Lung microvascular endothelial cell (primary cell): Measurements from ENCODE around the gene GPC4. TPM values are rescaled to one million over a fixed set of nuclear protein-coding genes. Genes with fewer than 3 reads are reported as not detected.
"Not testable (repeated sequence)": the region's sequence is repeated elsewhere in the genome, so short reads cannot be mapped to it uniquely, and the experiment has no call there.

Source experiments
- DNase-seq, 2 donors: peaks; one replicate each; pipeline versions ENCODE4 v3.0.0 to v3.0.0-alpha.2; 2010; ENCODE audit warnings: low read depth in 2 of 2
- total RNA-seq: library from RNA; depleted of rRNA; stranded (reverse); fragments of >200 nt; gene quantifications from 2 replicates; pipeline ENCODE4 v1.2.1, GENCODE V29; 2014

GPC4 gene
- total RNA-seq, 1 donor from 2014 or later = under 0.01 TPM

DNA sequence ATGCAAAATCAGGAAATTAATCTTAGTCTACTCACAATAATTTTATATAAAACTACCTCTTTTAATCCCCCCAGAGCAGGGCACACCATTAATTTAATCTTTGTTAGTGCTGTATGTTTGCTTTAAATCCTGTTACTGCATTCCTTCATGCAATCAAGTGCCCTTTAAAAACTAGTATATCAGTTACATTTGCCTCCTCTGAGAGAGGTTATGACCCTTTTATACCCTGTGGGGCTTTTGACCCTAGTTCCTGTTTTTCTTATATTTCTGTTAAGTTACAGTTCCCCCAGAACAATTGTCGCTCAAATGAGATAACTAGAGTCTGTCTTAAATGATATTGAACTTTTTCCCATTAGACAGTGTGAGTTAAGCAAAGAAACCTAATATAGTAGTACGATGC lies 46.2 kb downstream of the GPC4 start:
- no peak for DNase-seq

DNA sequence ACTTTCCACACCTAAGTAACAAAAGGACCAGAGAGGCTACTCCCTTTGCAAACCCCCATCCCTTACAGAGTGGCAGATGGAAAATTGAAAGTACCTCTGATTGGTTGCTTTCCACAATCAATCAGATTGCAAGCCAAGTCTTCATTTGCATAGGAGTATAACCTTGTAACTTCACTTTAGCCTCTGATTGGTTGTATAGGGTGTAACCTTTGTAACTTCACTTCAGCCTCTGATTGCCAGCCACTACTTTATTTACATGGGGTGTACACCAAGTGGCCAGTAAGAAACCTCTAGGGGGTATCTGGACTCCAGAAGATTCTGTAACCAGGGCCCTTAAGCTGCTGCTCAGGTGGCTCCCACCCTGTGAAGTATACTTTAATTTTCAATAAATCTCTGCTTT lies 48.6 kb downstream of the GPC4 start:
- DNase-seq = no peak

DNA sequence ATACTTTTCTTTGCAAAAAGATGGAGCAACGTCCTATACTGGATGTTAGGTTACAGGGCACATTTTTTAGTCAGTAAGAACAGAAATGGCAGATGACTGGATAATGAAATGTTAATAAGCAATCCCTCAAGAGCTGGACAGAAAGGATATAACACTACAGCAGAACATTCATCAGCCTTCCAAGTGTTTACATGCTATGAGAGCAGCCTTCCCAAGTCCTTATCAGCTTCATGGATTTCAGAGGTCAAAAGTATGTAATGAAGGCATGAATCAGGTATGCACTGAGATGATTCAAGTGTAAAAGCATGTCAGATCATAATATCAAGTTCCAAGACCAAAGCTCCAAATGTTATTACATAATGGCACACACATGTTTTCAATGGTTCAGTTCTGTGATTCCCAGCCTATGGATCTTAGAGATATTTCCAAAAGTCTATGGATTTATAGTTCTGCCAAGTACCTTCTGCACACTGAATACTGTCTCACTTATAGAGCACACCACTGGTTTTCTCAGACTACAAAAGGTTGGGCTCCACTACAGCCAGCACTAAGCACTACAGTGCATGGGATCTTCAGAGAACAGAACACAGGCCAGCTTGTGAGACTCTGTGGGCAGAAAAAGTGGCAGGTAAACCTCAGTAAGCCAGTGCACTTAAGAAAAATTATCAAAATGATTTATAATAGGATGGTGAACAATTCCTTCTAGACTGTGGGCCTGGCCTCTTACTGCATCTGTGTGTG lies 49.2 kb downstream of the GPC4 start:
- DNase-seq = no peak

DNA sequence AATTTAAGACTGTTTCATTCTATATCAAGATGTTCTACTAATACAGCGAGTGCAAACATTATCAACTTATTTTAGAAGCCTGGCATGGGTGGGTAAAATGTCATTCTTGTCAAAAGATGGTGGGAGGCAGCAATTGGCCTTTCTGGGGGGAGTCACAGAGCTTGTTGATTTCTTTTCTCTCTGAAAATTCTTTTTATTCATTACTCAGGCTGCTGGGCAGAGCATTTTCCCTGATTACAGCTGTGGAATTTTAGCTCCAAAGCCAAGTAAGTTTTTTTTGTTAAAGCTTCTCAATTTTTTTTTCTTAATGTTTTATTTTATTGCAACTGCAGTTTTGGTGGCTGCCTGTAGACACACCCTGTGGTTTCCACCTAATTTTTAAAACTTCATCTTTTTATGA lies 50.4 kb downstream of the GPC4 start:
- DNase-seq = no peak

DNA sequence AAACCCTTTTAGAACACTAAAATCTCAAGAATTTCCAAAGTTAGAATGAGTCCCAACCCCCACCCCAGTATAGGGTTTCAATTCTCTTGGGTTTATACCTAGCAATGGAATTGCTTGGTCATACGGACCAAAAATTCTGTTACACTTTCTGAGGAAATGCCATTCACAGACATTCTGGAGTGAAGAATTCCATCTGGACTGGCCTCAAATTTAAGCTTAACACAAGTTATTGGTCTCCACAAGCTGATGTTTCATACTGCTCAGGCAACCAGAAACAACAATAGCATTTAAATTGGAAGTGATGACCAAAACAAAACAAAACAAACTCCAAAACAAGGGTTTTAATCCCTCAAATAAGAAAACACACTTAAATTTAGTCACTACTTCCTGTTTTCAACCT lies 51.1 kb downstream of the GPC4 start:
- no peak for DNase-seq

DNA sequence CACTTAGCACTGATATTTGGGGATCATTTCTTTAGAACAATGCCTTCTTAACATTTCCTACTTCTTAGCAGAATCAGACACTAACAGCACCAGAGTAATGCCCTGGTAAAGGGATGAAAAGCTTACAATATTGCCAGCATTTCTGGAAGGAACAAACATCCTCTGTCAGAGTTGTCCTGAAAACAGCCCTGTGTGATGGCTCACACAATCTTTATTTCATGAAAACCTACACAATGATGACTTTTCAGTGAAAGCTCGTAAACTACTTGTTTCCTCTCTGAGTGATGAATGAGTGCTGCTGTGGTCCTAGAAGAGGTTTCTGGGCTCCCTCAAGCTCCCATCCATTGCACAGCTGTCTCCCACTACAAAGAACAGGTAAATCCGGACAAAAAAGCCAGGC lies 52.8 kb downstream of the GPC4 start:
- DNase-seq = no peak

DNA sequence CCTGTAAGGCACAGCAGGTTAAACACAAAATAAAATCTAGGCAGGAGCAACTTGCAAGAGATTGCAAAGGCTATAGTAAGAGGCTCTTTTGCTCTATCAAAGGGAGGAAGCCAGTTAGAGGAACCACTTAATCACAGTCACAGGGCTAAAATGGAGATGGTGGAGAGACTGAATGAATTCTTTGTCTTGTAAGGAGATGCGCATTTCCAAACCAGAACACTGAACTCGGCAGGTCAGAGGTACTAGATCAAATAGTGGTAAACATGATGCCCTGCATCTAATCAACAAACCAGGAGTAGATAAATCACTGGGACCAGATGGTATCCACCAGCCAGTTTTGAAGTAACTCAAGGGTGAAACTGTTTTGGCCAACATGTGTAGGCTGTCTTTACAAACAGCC lies 55.8 kb downstream of the GPC4 start:
- DNase-seq = no peak

DNA sequence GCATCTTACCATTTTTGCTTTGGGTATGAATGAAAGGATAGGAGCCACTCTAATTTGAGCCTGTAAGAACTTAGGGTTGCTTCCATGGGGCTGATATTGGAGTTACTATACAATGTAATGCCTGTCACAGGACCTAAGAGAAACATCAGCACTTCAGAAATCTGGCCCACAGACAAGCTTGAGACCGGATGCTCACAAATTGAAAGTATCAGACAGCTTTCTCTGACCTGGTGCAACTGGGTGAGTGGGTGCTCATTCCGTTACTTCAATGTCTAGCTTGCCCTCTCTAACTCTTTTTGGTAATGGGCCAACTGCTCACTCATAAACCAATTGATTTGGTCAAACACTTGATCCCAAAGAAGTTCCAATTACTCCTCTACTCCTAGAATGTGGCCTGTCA lies 62.1 kb downstream of the GPC4 start:
- DNase-seq = no peak

DNA sequence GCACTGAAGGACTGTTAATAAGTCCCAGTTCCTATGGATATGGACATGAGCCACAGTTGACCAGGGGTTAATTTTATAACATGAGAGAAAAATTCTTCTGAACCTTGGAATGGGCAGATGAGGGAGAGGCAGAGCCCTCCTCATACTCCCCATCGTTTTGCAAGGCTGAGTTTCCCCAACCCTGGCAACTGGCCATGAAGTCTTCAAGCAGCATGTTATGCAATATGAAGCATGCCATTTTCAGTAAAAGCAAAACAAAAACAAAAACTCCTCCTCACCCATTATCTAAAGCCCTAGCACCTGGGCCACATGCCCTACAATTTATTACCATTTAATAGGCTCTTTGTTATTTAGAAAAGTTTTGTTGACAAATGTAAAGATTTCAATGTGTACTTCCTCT lies 64.5 kb downstream of the GPC4 start:
- DNase-seq = no peak

DNA sequence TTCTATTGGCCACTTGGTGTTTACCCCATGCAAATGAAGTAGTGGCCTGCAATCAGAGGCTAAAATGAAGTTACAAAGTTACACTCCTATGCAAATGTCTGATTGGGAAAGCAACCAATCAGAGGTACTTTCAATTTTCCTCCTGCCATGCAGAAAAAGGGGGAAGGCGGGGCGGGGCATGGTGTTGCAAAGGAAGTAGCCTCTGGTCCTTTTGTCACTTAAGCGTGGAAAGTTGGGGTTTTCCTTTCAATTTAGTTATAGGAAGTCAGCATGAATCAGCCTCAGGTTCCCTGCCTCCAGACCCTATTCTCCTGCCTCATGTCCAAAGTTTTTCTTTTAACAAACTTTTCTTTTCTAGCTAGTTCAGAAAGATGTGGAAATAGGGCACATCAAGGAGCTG lies 69.3 kb downstream of the GPC4 start:
- no peak for DNase-seq

DNA sequence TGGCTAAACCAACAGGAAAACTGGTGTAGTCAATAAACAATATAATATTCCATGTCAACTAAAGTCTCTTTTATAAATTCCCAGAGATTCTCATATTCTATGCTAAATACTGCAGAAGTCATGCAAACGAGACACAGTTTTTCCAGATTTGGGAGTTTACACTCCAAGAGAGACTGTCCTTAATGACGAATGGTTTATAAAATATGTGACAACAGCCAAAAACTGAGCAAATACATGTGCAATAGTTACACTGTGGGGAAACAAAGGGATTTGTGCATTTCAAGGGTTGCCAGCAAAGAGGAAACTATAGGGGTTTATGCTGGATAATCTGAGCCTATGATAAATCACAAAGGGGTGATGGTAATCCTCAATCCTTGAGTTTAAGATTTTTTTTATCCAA lies 75.7 kb downstream of the GPC4 start:
- DNase-seq = no peak

DNA sequence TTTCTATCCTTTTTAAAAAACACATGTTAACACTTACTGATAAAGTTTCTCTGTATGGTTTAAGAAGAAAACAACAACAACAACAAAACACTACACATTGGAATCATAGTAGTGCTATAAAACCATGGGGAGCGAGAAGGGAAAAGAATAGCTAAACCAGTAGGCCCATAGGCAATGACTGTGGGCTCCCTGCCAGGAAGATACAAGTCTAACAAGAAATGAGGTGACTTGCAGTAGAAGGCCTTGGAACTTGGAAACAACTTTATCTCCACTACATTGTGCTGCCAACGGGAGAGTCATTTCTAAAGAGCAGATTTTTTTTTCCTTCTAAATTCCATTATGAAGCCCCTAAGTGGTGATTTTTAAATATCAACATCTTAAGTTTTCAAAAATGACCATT lies 78.0 kb downstream of the GPC4 start:
- no peak for DNase-seq

DNA sequence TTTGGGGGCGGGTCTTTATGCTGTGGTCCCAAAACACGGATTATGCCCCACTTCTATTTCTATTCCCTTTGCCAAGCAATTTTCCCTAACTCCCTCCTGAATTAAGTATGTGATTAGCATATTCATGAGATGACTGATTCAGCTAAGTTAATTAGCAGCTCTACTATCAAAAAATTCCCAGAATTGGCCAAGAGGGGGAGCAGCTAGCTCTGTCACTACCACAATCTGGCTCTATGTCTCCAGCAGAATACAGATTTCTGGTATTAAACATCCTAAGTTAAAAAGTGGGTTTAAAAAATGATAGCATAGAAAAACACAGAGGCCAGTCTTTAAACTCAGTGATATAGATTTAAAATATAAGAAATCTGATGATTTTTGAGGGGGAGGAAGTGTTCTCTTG lies 80.3 kb downstream of the GPC4 start:
- DNase-seq = peak; percentile 1 to 23

DNA sequence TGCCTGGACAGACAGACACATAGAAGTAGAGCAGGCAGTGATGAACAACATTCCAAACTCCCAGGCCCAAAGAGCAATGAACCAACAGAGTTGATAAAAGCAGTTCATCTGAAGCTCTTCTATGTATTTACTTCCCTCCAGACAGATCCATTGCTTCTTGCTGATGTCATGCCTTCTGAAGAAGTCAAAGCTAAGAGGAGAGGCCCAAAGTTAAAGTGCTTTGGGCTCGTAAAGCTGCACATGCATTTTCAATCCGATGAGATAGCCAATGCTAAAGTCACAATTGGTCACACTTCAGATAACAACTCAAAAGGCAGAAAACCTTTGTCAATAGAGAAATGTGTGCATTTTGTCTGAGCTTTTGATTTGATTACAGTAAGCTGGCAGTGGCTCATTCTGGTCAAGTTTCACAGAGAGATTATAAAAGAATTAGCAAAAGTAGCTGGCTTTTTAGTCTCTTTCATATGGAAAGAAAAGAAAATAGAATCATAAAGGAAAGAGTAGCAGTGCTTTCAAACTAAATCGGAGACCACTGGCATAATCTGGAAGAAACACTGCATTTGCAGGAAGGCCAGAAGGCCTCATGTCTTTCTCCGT lies 82.0 kb downstream of the GPC4 start:
- DNase-seq = no peak

DNA sequence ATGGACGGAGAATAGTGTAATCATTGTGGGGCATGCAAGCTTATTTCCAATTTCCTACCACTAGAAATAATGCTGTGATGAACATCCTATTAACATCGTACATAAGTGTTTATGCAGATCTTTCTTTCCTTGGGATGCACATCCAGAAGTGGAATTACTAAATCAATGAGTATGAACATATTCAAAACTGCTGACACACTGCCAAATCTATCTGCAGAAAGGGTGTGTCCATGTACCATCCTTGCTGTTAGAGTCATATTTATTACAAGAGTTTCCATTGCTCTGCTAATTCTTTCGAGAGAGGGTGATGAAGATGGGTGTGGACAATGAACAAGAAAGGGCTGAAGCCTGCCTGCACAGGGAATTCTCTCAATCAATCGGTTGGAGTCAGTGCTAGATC lies 82.6 kb downstream of the GPC4 start:
- DNase-seq = no peak

DNA sequence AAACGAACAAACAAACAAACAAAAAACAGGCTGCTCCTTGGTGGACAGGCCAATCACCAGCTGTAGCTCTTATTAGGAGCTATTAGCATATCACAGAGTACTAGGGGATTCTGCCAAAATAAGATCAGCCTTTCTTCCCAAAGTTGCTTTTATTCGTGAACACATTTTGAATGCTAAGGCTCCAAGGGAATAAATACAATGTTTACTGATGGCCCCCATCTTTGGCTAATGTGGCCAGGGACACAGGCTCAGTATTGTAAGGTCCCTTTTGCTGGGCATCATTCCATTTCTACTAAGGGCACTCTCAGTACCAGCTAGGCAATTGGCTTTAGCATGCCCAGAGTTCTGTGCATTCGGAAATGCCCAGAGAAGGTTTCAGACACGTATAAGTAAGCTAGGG lies 84.3 kb downstream of the GPC4 start:
- DNase-seq = no peak

DNA sequence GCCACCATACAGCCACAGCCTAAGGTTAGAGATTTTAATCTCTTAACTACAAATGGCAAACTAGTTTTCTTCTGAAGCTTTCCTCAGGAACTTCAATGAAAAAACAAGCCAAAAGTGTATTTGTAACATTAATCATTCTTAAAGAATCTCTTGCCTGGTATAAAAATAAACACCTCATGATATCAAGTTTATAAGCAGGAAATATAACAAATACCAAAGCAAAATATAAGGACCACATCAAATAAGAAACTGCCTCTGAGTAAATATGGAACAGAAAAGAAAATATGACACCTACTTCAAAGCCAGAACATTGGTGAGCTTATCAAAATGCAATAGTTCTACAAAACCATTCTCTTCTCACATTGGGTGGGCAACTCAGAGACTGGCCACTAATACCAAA lies 89.9 kb downstream of the GPC4 start:
- DNase-seq = no peak

DNA sequence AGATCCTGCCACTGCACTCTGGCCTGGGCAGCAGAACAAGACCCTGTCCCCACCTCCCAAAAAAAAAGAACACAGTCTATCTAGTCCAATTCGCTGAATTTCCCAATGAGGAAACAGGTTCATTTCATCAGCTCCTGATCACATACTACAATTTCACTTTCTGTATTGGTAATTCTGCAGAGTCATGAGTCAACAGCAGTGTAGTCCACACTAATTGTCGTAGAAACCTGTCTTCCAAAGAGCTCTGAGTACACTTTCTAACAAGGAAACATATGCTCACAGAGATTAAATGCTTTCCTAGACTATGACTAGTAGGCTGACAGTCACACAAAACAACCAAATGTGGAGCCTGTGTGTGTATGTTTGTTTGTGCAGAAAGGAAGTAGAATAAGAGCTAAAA lies 91.9 kb downstream of the GPC4 start:
- no peak for DNase-seq

DNA sequence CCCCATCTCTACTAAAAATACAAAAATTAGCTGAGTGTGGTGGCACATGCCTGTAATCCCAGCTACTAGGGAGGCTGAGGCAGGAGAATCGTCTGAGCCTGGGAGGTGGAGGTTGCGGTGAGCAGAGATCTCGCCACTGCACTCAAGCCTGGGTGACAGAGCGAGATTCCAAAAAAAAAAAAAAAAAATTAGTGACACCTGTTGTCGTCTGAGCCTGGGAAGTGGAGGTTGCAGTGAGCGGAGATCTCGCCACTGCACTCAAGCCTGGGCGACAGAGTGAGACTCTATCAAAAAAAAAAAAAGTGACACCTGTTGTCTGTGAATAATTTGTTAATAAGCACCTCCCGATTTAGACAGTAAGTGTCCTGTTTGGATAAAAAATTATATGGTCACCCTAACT lies 93.0 kb downstream of the GPC4 start:
- not testable (repeated sequence) for DNase-seq

DNA sequence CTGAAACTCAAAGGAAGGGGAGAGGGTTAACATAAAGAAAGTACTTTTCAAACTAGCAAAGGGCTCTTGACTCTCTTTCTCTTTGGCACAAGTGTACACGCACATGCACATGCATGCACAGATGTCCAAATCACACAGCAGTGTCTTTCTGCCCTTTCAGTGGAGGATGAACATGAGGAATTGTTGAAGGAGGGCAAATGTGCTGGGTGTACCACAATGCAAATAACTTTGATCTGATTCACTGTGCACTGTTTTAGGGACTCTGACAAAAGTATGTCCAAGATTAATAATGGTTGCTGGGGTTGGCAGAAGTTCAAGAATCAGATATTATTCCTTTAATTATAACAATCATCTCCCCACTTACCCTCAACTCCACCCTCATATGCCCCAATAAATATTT lies 93.8 kb downstream of the GPC4 start:
- no peak for DNase-seq

DNA sequence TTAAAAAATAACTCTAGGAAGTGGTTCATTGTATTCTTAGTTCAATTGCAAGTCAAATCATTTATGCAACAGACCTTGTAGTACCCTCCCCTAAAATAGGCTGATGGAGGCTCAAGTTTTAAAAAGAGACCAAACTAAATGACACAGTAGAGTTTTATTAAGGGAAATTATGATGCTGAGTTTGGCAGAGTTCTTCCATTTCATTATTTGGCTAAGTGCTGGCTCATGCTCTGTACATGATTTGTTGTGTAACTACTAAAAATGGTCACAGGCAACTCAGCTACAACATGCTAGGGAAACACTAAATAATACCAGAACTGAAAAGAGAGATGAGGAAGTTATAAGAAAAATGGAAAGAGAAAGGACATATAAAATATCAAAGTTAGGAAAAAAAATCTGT lies 101.0 kb downstream of the GPC4 start:
- DNase-seq = no peak

DNA sequence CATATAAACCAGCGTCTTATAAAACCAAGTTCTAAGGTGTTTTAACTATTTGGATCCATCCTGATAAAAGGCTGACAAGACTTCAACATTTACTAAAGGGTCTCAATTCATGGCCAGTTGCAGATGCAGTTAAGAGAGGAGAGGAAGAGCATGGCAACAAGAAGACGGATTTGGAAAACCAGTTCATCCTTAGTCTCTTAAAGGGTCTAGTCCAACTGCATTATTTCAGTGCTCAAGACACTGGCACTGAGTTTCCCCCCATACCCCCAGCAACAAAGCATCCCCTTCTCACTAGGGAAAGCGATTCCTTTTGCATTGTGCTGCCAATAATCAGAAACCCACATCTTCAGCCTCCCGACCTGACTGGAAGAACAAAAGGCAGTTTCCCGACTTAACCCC lies 106.8 kb downstream of the GPC4 start:
- DNase-seq = no peak

DNA sequence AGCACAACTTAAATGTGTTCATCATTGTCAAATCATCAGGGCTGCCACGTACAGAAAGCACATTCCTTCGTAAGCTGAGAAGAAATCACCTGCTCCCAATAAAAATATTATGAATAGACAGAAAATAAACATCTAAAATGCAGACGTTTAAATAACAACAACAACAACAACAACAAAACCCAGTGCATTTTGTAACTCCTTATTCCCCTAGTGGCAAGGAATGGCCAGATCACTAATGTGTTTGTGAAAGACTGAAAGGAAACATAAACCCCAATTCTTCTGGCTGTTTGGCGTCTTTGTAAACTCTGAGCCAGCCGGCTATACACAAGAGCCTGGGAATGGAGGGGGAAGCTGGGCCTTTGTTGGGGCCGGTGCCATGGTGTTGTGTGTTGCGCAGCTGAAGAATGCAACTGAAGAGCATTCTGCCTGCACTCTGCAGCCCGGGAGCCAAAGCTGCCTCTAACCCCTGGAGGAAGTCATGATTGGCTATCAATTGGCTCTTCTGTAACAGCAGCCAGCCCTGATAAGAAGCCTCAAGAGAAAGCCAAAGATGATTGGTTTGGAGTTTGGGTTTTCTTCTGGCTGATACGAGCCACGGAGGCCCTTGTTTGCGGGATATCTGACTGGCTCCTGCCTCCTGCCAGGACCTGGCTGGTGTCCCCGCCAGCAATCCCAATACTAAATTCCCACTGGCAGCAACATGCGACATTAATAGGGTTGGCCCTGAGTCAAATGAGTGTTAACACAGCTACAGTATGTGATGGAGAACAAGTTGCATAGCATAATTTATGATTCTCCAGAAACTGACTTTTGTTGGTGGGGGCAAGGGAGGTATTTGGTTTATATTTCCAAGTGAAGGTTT lies 107.4 kb downstream of the GPC4 start:
- no peak for DNase-seq
